Islet precursor cell (in vitro differentiated cells): ENCODE measurements around the gene CD84.
"Not testable (repeated sequence)": the region's sequence is repeated elsewhere in the genome, so short reads cannot be mapped to it uniquely, and the experiment has no call there.

Experiments
- DNase-seq: peaks from one replicate; pipeline ENCODE4 v3.0.0-alpha.2; 2018

CD84 gene

GRCh38 chr1:160579216-160579701, at the start of gene CD84:
Gene CD84 (minus strand): TSS chr1:160579496. CDS start chr1:160579437, 59 bp downstream.
- DNase-seq = no peak

- no peak for DNase-seq
Observed at GRCh38 chr1:160628799-160629263, 49.5 kb upstream of the CD84 start.

- DNase-seq = not testable (repeated sequence)
Observed at GRCh38 chr1:160627677-160628289, 48.5 kb upstream of the CD84 start.

GRCh38 chr1:160626509-160627342, 47.4 kb upstream of the CD84 start:
- no peak for DNase-seq

GRCh38 chr1:160625725-160626498, 46.6 kb upstream of the CD84 start:
- no peak for DNase-seq

GRCh38 chr1:160625321-160625720, 46.0 kb upstream of the CD84 start:
- DNase-seq = no peak

- DNase-seq = no peak
Observed at GRCh38 chr1:160624464-160624863, 45.2 kb upstream of the CD84 start.

- DNase-seq = no peak
Observed at GRCh38 chr1:160623862-160624261, 44.6 kb upstream of the CD84 start.

GRCh38 chr1:160623227-160623633, 43.9 kb upstream of the CD84 start:
- no peak for DNase-seq

- DNase-seq = no peak
Observed at GRCh38 chr1:160622501-160623226, 43.4 kb upstream of the CD84 start.

GRCh38 chr1:160621633-160622413, 42.5 kb upstream of the CD84 start:
- no peak for DNase-seq

GRCh38 chr1:160620942-160621632, 41.8 kb upstream of the CD84 start:
- DNase-seq = no peak

GRCh38 chr1:160619742-160620277, 40.5 kb upstream of the CD84 start:
- DNase-seq = no peak

- DNase-seq = no peak
Observed at GRCh38 chr1:160618763-160619274, 39.5 kb upstream of the CD84 start.

GRCh38 chr1:160618327-160618726, 39.0 kb upstream of the CD84 start:
- no peak for DNase-seq

- no peak for DNase-seq
Observed at GRCh38 chr1:160615660-160616059, 36.4 kb upstream of the CD84 start.

GRCh38 chr1:160614410-160614809, 35.1 kb upstream of the CD84 start:
- no peak for DNase-seq

GRCh38 chr1:160612613-160613218, 33.4 kb upstream of the CD84 start:
- no peak for DNase-seq

- DNase-seq = no peak
Observed at GRCh38 chr1:160610569-160611242, 31.4 kb upstream of the CD84 start.

- DNase-seq = no peak
Observed at GRCh38 chr1:160608941-160609340, 29.6 kb upstream of the CD84 start.
